ENCODE data around the gene CRP. TPM values are rescaled to one million over a fixed set of nuclear protein-coding genes. Genes with fewer than 3 reads are reported as not detected.

Gene CRP, protein sequence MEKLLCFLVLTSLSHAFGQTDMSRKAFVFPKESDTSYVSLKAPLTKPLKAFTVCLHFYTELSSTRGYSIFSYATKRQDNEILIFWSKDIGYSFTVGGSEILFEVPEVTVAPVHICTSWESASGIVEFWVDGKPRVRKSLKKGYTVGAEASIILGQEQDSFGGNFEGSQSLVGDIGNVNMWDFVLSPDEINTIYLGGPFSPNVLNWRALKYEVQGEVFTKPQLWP
- not detected in 2 replicates for total RNA-seq
- long read RNA-seq: 0 reads

GRCh38 chr1:159714529-159714928 is at the start of gene CRP:
CRP (minus strand) TSS chr1:159714589; CDS start chr1:159714485, 104 bp downstream.
- TF ChIP-seq CTCF (IDR thresholded peaks at IDR 0.05): no peak
- no peaks in the 10 kb centered on the region for H3K9me3 Mint-ChIP-seq (ENCODE audit: unreplicated experiment)
- H3K4me1 Mint-ChIP-seq (ENCODE audit: unreplicated experiment): no peaks in the 10 kb centered on the region
- no peak within 1 kb of the TSS for H3K27ac Mint-ChIP-seq (ENCODE audit: unreplicated experiment)
- H3K36me3 Mint-ChIP-seq (ENCODE audit: unreplicated experiment): no peaks in the 10 kb centered on the region
- no peak within 1 kb of the TSS for H3K4me3 Mint-ChIP-seq (ENCODE audit: unreplicated experiment)
- DNase-seq (ENCODE audit: extremely low spot score, unreplicated experiment): no peak
- H3K27me3 Mint-ChIP-seq (ENCODE audit: unreplicated experiment): peaks cover 4% of the 10 kb centered on the region

DNA sequence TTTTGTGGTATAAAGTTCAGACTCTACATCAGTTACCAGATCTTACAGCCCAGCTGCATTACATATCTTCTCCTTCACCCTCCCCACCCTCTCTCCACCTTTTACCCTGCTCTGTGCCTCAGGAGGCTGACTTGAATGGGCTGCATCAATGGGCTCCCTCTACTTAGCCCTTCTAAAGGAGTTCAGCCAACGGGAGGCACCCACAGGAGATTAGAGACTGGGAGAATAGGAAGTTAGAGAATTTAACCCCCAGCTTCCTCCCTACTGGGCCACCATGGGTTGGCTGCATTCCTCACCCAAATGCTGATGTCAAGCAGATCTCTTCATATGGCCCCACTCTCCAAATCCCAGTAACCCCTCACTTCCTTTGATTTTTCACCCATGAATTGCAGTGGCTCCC is 49.3 kb upstream of the CRP start:
- Mint-ChIP-seq H3K9me3 (ENCODE audit: unreplicated experiment) (no peaks in the 10 kb centered on the region), H3K36me3 (ENCODE audit: unreplicated experiment) (no peaks in the 10 kb centered on the region), H3K27ac (ENCODE audit: unreplicated experiment) (no peak overlapping the region), H3K4me1 (ENCODE audit: unreplicated experiment) (no peaks in the 10 kb centered on the region), H3K27me3 (ENCODE audit: unreplicated experiment) (peaks cover 5% of the 10 kb centered on the region), H3K4me3 (ENCODE audit: unreplicated experiment) (no peak overlapping the region)
- DNase-seq (ENCODE audit: extremely low spot score, unreplicated experiment): no peak
- TF ChIP-seq CTCF (IDR thresholded peaks at IDR 0.05): no peak

DNA sequence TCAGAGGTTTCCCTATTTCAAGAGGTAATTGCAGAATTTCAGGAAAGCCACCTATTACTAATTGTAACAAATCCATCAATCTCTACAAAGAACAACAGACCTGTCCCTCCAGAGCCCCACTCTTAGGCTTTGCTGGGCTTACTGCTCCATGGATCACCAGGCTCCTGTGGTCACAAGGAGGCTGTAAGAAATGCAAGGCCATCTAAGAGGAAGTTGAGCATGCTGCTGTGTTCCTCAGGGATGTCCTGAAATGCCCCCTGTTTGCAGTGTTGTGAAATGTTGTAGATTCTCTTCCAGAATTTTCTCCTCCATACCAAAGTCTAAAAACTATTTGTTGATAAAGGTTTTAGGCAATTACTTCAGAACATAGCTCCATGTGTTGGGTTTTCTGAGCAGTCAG is 42.0 kb upstream of the CRP start:
- peaks cover 4% of the 10 kb centered on the region for H3K27me3 Mint-ChIP-seq (ENCODE audit: unreplicated experiment)
- no peak for DNase-seq (ENCODE audit: extremely low spot score, unreplicated experiment)
- H3K27ac Mint-ChIP-seq (ENCODE audit: unreplicated experiment): no peak overlapping the region
- H3K36me3 Mint-ChIP-seq (ENCODE audit: unreplicated experiment): no peaks in the 10 kb centered on the region
- H3K4me3 Mint-ChIP-seq (ENCODE audit: unreplicated experiment): no peak overlapping the region
- TF ChIP-seq CTCF (IDR thresholded peaks at IDR 0.05): no peak
- no peaks in the 10 kb centered on the region for H3K9me3 Mint-ChIP-seq (ENCODE audit: unreplicated experiment)
- no peaks in the 10 kb centered on the region for H3K4me1 Mint-ChIP-seq (ENCODE audit: unreplicated experiment)

GRCh38 chr1:159755451-159756007 is 41.1 kb upstream of the CRP start:
- no peak overlapping the region for H3K4me3 Mint-ChIP-seq (ENCODE audit: unreplicated experiment)
- no peaks in the 10 kb centered on the region for H3K9me3 Mint-ChIP-seq (ENCODE audit: unreplicated experiment)
- TF ChIP-seq CTCF (IDR thresholded peaks at IDR 0.05): no peak
- H3K4me1 Mint-ChIP-seq (ENCODE audit: unreplicated experiment): no peaks in the 10 kb centered on the region
- no peaks in the 10 kb centered on the region for H3K36me3 Mint-ChIP-seq (ENCODE audit: unreplicated experiment)
- peaks cover 4% of the 10 kb centered on the region for H3K27me3 Mint-ChIP-seq (ENCODE audit: unreplicated experiment)
- no peak for DNase-seq (ENCODE audit: extremely low spot score, unreplicated experiment)
- H3K27ac Mint-ChIP-seq (ENCODE audit: unreplicated experiment): no peak overlapping the region

GRCh38 chr1:159753386-159753785 is 39.0 kb upstream of the CRP start:
- Mint-ChIP-seq H3K36me3 (ENCODE audit: unreplicated experiment) (no peaks in the 10 kb centered on the region), H3K27me3 (ENCODE audit: unreplicated experiment) (peaks cover 4% of the 10 kb centered on the region), H3K4me1 (ENCODE audit: unreplicated experiment) (no peaks in the 10 kb centered on the region), H3K27ac (ENCODE audit: unreplicated experiment) (no peak overlapping the region), H3K4me3 (ENCODE audit: unreplicated experiment) (no peak overlapping the region), H3K9me3 (ENCODE audit: unreplicated experiment) (no peaks in the 10 kb centered on the region)
- no peak for TF ChIP-seq CTCF (IDR thresholded peaks at IDR 0.05)
- DNase-seq (ENCODE audit: extremely low spot score, unreplicated experiment): no peak
